Transverse colon (tissue), 4 donors: Measurements from ENCODE around the gene FAM83D.

Experiments
- CTCF ChIP-seq, 5 experiments: fragments of 200-600 bp in 3 of 5; fragments of 450-650 bp in 2 of 5; sonication (generic) in 3 of 5; IDR thresholded peaks; 1 replicate in 2 of 5; 2 replicates in 3 of 5; pipeline ENCODE4 v1.5.1; 2016 to 2017; ENCODE audit warnings: antibody characterized with exemption in 5 of 5, inconsistent platforms in 3 of 5, mild to moderate bottlenecking in 2 of 5, moderate library complexity in 1 of 5
- POLR2A ChIP-seq: fragments of 450-650 bp; IDR thresholded peaks from one replicate; pipeline ENCODE4 v1.6.1; 2016; ENCODE audit warnings: antibody characterized with exemption, mild to moderate bottlenecking, moderate library complexity
- POLR2AphosphoS5 ChIP-seq, 3 donors: sonication (generic); formaldehyde crosslinking; IDR thresholded peaks; one replicate each; pipeline ENCODE4 v1.6.1; 2016; ENCODE audit warnings: antibody characterized with exemption in 3 of 3

DNA sequence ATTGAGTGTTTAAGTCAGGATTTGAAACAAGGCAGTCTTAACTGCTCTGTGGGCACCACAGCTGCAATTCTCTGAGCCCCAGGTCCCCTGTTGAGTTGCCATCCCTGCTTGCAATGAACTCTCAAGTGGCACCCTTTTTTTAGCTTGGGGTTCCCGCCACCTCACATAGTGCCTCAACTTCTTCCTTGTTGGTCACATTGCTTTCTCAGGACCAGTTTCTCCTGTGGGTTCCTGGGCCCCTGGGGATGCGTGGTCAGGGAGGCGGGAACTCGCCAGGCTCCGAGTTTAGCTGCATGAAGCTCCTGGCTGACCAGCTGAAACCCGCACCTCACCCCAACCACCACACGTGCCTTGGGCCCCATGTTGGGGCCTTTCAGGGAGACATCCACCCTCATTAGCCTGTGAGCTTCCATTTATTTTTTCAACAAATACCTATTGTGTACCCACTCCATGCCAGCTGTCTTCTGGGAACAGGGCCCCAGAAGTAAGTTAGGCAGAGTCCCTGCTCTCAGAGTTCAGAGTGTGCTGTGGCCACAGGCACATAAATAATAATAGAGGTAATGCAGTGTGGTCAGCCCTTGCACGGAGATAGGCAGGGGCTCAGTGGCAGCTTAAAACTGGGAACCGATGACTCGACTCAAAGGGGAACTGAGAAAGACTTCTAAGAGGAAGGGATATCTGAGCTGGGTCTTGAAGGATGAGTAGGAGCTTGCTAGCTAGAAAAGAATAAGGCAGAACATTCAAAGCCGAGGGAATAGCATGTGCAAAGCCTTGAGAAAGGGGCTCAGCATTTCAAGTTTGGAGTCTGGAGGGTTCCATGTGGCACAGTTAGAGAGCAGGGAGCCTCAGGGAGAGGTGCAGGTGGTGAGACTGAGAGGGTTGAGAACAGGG lies 33.9 kb upstream of the FAM83D start:
- TF ChIP-seq POLR2A (no peak), CTCF (IDR thresholded peaks at IDR 0.05) (no peak), POLR2AphosphoS5 (IDR thresholded peaks at IDR 0.05) (no peak)
